Trophoblast cell (in vitro differentiated cells and primary cell): ENCODE measurements around the gene PAK1.

Experiments used
- DNase-seq, 2 donors: peaks; one replicate each; pipeline ENCODE4 v3.0.0-alpha.2; 2016
- H2AFZ ChIP-seq: 2 replicates; pipeline ENCODE4 v1.6.1; 2013; ENCODE audit warnings: low read length, moderate library complexity, mild to moderate bottlenecking; ENCODE audit not compliant: insufficient read depth, poor library complexity
- H2AK5ac ChIP-seq: 2 replicates; pipeline ENCODE4 v1.6.1; 2013; ENCODE audit warnings: mild to moderate bottlenecking, low read length
- H2BK120ac ChIP-seq: 2 replicates; pipeline ENCODE4 v1.6.1; 2013; ENCODE audit warnings: low read length, mild to moderate bottlenecking, moderate library complexity; ENCODE audit not compliant: insufficient read depth, poor library complexity
- H2BK12ac ChIP-seq: 2 replicates; pipeline ENCODE4 v1.6.1; 2013; ENCODE audit warnings: mild to moderate bottlenecking, low read length, moderate library complexity
- H2BK5ac ChIP-seq: 2 replicates; pipeline ENCODE4 v1.6.1; 2013; ENCODE audit warnings: low read length, low read depth, moderate library complexity, mild to moderate bottlenecking; ENCODE audit not compliant: poor library complexity
- H3K14ac ChIP-seq: 2 replicates; pipeline ENCODE4 v1.6.1; 2013; ENCODE audit warnings: mild to moderate bottlenecking, low read length
- H3K18ac ChIP-seq: 2 replicates; pipeline ENCODE4 v1.6.1; 2013; ENCODE audit warnings: mild to moderate bottlenecking, low read length
- H3K23ac ChIP-seq: 2 replicates; pipeline ENCODE4 v1.6.1; 2013; ENCODE audit warnings: low read length
- H3K27ac ChIP-seq: 2 replicates; pipeline ENCODE4 v1.5.1; 2013; ENCODE audit warnings: low read depth, mild to moderate bottlenecking, inconsistent platforms, low read length, moderate library complexity
- H3K27me3 ChIP-seq: 2 replicates; pipeline ENCODE4 v1.6.1; 2013; ENCODE audit warnings: inconsistent platforms, mild to moderate bottlenecking, low read length, moderate library complexity; ENCODE audit not compliant: insufficient read depth
- H3K36me3 ChIP-seq, 2 experiments: 1 replicate in 1 of 2; 2 replicates in 1 of 2; pipeline ENCODE4 v1.6.1; 2013; ENCODE audit warnings: low read length in 2 of 2, mild to moderate bottlenecking in 2 of 2, moderate library complexity in 1 of 2; ENCODE audit not compliant: insufficient read depth in 2 of 2, control insufficient read depth in 1 of 2
- H3K4ac ChIP-seq: 2 replicates; pipeline ENCODE4 v1.6.1; 2013; ENCODE audit warnings: low read depth, mild to moderate bottlenecking, low read length, moderate library complexity
- H3K4me1 ChIP-seq, 2 experiments: 1 replicate in 1 of 2; 2 replicates in 1 of 2; pipeline ENCODE4 v1.6.1; 2013; ENCODE audit warnings: low read length in 2 of 2, mild to moderate bottlenecking in 2 of 2, moderate library complexity in 1 of 2; ENCODE audit not compliant: insufficient read depth in 2 of 2, control insufficient read depth in 1 of 2
- H3K4me2 ChIP-seq: 2 replicates; pipeline ENCODE4 v1.6.1; 2013; ENCODE audit warnings: inconsistent platforms, mild to moderate bottlenecking, low read length, moderate library complexity
- H3K4me3 ChIP-seq: 2 replicates; pipeline ENCODE4 v1.5.1; 2013; ENCODE audit warnings: mild to moderate bottlenecking, low read depth, low read length, inconsistent platforms
- H3K79me1 ChIP-seq: one replicate; pipeline ENCODE4 v1.6.1; 2013; ENCODE audit warnings: low read length
- H3K79me2 ChIP-seq: 2 replicates; pipeline ENCODE4 v1.6.1; 2013; ENCODE audit warnings: low read length, mild to moderate bottlenecking; ENCODE audit not compliant: control insufficient read depth, insufficient read depth, poor library complexity
- H3K9ac ChIP-seq: 2 replicates; pipeline ENCODE4 v1.6.1; 2013; ENCODE audit warnings: mild to moderate bottlenecking, low read length
- H3K9me3 ChIP-seq: 2 replicates; pipeline ENCODE4 v1.6.1; 2013; ENCODE audit warnings: low read depth, mild to moderate bottlenecking, control low read depth, inconsistent platforms, low read length; ENCODE audit not compliant: insufficient read depth
- H4K12ac ChIP-seq: 2 replicates; pipeline ENCODE4 v1.6.1; 2013; ENCODE audit warnings: low read depth, mild to moderate bottlenecking, low read length, moderate library complexity
- H4K8ac ChIP-seq: 2 replicates; pipeline ENCODE4 v1.6.1; 2013; ENCODE audit warnings: low read depth, mild to moderate bottlenecking, low read length, moderate library complexity
- H4K91ac ChIP-seq: one replicate; pipeline ENCODE4 v1.6.1; 2013; ENCODE audit warnings: low read depth, mild to moderate bottlenecking, low read length, moderate library complexity
- WGBS: extraction: QIAGEN DNeasy Blood & Tissue Kit; methylation state at CpG from one replicate; pipeline ENCODE4 v1.1.7; 2013; ENCODE audit warnings: missing lambda C conversion rate; ENCODE audit not compliant: insufficient read length, insufficient coverage; ENCODE audit errors: extremely low coverage; 5-methylcytosine and 5-hydroxymethylcytosine counted together

Gene PAK1

DNA sequence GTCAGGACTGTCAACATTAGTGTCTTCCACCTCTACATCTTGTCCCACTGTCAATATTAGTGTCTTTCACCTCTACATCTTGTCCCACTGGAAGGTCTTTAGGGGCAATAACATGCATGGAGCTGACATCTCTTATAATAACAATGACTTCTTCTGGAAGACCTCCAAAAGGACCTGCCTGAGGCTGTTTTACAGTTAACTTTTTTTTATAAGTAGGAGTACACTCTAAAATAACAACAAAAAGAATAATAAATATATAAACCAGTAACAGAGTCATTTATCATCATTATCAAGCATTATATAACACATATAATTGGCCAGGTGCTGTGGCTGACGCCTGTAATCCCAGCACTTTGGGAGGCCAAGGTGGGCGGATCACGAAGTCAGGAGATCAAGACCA lies 57.5 kb downstream of the PAK1 start:
- no peak overlapping the region for H4K8ac ChIP-seq
- H2BK12ac ChIP-seq: no peak overlapping the region
- no peak overlapping the region for H2BK5ac ChIP-seq
- peaks cover 4% of the 10 kb centered on the region for H3K79me1 ChIP-seq
- no peaks in the 10 kb centered on the region for H3K27me3 ChIP-seq
- H3K36me3 ChIP-seq: no peaks in the 10 kb centered on the region
- no peak overlapping the region for H2AFZ ChIP-seq
- H3K14ac ChIP-seq: no peak overlapping the region
- no peak overlapping the region for H3K23ac ChIP-seq
- no peak overlapping the region for H2BK120ac ChIP-seq
- no peak overlapping the region for H3K4ac ChIP-seq
- no CpG with 5 or more reads among the region's 3 CpGs for WGBS
- no peak overlapping the region for H2AK5ac ChIP-seq
- no peak overlapping the region for H4K12ac ChIP-seq
- peaks cover 2% of the 10 kb centered on the region for H3K79me2 ChIP-seq
- no peaks in the 10 kb centered on the region for H3K9me3 ChIP-seq
- no peak overlapping the region for H4K91ac ChIP-seq
- DNase-seq: no peak
- no peak overlapping the region for H3K4me3 ChIP-seq
- no peak overlapping the region for H3K27ac ChIP-seq
- H3K18ac ChIP-seq: no peak overlapping the region
- peaks cover 7% of the 10 kb centered on the region in 2 experiments for H3K4me1 ChIP-seq
- H3K9ac ChIP-seq: no peak overlapping the region
- H3K4me2 ChIP-seq: no peak overlapping the region

DNA sequence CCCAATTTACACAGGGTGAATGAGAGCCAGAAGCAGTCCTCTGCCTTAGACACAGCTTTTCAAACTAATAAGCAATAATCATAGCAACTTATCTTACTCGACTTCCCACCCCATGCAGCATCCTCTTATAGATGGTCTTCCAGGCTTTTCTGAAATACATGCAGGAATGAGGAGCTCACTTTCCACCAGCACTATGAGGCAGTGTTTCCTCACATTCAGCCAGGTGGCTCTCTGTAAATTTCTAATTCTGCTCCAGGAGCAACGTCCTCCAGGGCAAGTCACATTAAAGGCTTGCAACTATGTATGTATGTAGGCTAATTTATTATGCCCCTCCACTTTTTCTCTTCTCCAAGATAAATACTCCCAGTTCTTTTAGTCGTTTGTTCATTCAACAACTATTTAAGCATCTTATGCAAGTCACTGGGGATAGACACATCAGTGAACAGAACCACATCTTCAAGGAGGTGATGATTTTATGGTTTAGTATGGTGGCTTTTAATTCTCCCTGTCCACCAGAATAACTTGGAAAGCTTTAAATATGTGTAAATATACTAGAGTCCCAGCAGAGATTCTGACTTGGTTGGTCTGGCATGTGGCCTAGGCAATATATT lies 59.9 kb downstream of the PAK1 start:
- Histone ChIP-seq H3K36me3 (no peaks in the 10 kb centered on the region), H3K79me2 (peaks cover 2% of the 10 kb centered on the region), H3K27me3 (no peaks in the 10 kb centered on the region), H3K9me3 (no peaks in the 10 kb centered on the region), H3K18ac (no peak overlapping the region), H3K14ac (no peak overlapping the region), H3K23ac (no peak overlapping the region), H3K4me3 (no peak overlapping the region), H2BK5ac (no peak overlapping the region), H4K91ac (no peak overlapping the region), H3K27ac (no peak overlapping the region), H3K79me1 (peaks cover 4% of the 10 kb centered on the region), H3K4ac (no peak overlapping the region), H2BK12ac (no peak overlapping the region), H3K4me2 (no peak overlapping the region), H2BK120ac (no peak overlapping the region), H2AK5ac (no peak overlapping the region), H3K9ac (no peak overlapping the region), H2AFZ (no peak overlapping the region), H4K12ac (no peak overlapping the region), H4K8ac (no peak overlapping the region), H3K4me1 (peaks cover 10 to 11% of the 10 kb centered on the region in 2 experiments)
- DNase-seq: no peak
- WGBS: no CpG with 5 or more reads among the region's 3 CpGs

DNA sequence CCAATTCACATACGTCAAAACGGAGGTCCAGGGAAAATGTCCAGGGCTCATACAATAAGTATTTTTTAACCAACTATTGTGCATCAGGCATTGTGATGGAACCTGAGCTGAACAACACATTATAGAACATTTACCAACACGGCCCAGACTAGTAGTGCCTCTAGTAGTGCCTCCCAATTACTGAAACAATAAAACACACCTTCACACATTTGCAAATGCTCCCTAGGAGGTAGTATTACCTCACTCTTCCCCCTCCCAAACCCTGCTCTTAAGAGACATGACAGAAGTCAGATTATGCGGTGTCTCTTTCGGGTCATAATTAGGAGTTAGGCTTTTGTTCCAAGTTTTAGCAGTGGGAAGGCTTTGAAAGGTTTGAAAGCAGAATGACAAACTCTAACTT lies 61.1 kb downstream of the PAK1 start:
- no peak overlapping the region for H3K23ac ChIP-seq
- no peak overlapping the region for H3K4ac ChIP-seq
- H3K36me3 ChIP-seq: no peaks in the 10 kb centered on the region
- no peak overlapping the region for H3K4me3 ChIP-seq
- no peak overlapping the region for H3K9ac ChIP-seq
- H3K4me1 ChIP-seq: peaks cover 10 to 11% of the 10 kb centered on the region in 2 experiments
- no peak overlapping the region for H4K12ac ChIP-seq
- H4K91ac ChIP-seq: no peak overlapping the region
- no peak overlapping the region for H2BK5ac ChIP-seq
- no CpG with 5 or more reads among the region's 5 CpGs for WGBS
- no peak overlapping the region for H2AK5ac ChIP-seq
- H2BK12ac ChIP-seq: no peak overlapping the region
- no peak overlapping the region for H3K4me2 ChIP-seq
- no peak overlapping the region for H4K8ac ChIP-seq
- no peaks in the 10 kb centered on the region for H3K27me3 ChIP-seq
- peaks cover 2% of the 10 kb centered on the region for H3K79me2 ChIP-seq
- H3K27ac ChIP-seq: no peak overlapping the region
- no peak overlapping the region for H2BK120ac ChIP-seq
- no peak overlapping the region for H3K14ac ChIP-seq
- no peaks in the 10 kb centered on the region for H3K9me3 ChIP-seq
- no peak for DNase-seq
- H3K18ac ChIP-seq: no peak overlapping the region
- peaks cover 4% of the 10 kb centered on the region for H3K79me1 ChIP-seq
- no peak overlapping the region for H2AFZ ChIP-seq

DNA sequence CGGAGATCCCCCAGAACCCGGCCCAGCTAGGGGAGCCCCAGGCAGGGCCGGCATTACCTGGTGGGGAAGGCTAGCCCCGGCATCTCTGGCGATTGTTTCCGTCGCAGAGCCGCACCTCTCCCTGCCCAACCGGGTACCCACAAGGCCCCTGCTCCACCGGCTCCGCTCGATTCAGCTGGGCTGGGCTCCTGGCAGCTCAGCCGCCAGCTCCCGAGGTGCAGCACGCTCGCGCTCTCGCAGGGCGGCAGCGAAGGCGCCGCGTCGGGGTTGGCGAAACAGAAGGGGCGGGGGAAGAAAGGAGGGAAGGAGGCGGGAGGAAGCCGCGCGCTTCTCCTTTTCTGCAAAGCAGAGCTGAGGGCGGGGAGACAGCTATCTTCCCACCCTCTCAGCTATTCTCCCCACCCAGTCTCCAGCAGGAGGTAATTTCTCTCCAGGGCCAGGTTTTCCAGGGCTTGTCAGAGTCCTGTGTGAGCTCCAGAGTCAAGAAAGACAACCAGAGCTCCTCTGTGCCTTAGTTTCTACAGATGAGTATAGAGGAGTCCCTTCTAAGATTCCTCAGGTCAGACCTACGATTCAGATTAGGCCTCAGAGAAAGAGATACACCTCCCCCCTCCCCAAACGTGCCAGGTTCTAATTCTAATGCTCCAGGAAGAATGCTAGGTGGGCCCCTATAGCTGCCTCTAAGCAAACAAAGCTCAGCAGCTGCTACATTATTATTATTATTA lies 62.0 kb downstream of the PAK1 start:
- Histone ChIP-seq H4K91ac (no peak overlapping the region), H2BK5ac (no peak overlapping the region), H4K12ac (peak overlapping the region; percentile 66), H3K9ac (peak overlapping the region; percentile 79), H3K27me3 (no peaks in the 10 kb centered on the region), H3K4me2 (peak overlapping the region; percentile 79), H3K9me3 (no peaks in the 10 kb centered on the region), H3K4me1 (peaks cover 10 to 16% of the 10 kb centered on the region in 2 experiments), H3K23ac (no peak overlapping the region), H2AK5ac (no peak overlapping the region), H3K18ac (no peak overlapping the region), H3K4ac (no peak overlapping the region), H3K79me2 (peaks cover 2% of the 10 kb centered on the region), H4K8ac (peak overlapping the region; percentile 73), H3K14ac (peak overlapping the region; percentile 20), H3K36me3 (no peaks in the 10 kb centered on the region), H2AFZ (peak overlapping the region; percentile 50), H3K4me3 (peak overlapping the region; percentile 69), H2BK12ac (no peak overlapping the region), H2BK120ac (no peak overlapping the region), H3K27ac (no peak overlapping the region), H3K79me1 (peaks cover 4% of the 10 kb centered on the region)
- DNase-seq: peak; percentile 53 to 75
- WGBS: no CpG with 5 or more reads among the region's 33 CpGs
